ENCODE measurements around the gene MRPL10.

Gene MRPL10

DNA sequence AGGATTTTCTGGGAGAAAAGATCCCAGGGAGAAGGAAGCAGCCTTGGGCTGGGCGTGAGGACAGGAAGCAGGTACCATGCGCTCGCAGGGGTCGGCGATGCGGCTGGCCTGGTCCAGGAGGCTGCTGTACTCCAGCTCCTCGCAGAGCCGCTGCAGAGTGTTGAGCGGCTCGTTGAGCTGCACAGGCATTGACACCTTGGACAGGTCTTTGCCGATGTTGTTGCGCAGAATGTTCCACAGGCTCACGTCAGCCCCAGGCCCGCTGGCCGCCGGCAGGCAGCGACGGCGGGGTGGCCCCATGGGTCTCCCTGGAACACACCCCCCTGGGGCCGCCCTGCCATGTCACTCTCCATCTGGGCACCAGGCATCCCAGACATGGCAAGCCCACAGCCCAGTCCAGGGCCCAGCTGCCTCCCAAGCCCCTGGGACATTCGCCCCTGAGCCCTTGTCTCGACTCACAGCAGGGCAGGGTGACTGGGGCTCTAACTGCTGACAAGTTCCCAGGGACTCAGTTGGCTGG is 17.8 kb downstream of the MRPL10 start:
- no peak for DNase-seq

DNA sequence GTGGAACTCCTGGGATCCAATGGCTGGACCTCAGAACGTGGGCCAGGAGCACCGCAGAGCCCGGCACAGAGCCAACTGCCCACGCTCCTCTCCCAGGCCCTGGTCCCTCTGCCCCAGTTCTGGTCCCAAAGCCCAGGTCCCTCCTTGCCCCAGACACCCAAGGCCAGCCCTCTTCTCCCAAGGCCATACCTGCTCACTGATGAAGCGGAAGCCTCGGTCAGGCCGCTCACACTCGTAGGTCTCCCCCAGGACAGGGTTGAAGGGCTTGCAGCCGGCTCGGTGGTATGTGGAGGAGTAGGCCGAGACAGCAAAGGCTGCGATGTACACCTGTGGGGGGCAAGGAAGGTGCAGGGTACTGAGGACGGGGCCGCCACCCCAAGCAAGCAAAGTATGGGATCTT is 18.3 kb downstream of the MRPL10 start:
- no peak for DNase-seq

DNA sequence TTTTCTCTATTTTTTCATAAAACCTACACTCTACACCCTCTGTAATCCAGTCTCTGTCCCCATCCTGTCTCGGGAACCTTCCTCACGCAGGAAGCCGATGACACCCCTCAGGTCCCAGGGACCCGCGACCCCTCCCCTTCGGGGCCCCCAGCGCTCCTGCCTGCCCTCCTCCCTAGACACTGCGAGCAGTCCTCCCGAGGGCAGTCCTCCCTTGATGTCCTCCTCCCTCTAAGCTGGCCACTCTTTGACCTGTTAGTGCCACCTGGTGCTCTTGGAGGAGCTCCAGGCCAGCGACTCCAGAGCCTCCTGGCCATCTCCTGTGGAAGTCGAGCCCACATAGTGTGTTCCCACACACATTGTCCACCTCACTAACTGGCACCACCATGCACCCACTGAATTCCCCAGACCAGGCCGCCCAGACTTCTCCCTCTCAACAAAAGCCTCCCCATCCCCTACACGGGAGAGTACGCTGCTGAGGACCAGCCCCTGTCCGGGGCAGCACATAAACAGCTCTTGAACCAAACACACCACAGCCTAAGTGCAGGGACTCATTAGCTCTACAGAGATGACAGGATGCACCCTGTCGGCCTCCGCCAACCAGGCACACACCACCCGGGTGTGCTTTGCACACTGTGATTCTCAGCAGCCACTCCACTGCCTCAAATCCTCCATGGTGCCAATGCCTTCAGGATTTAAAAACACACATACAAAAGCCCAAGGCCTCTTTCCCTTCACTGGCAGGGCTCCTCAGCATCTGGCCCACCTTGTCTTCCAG is 19.0 kb downstream of the MRPL10 start:
- DNase-seq: no peak

GRCh38 chr17:47811709-47812108 is 19.6 kb downstream of the MRPL10 start:
- no peak for DNase-seq

- DNase-seq: no peak
These were observed 20.3 kb downstream of the MRPL10 start for GRCh38 chr17:47810901-47811635.

DNA sequence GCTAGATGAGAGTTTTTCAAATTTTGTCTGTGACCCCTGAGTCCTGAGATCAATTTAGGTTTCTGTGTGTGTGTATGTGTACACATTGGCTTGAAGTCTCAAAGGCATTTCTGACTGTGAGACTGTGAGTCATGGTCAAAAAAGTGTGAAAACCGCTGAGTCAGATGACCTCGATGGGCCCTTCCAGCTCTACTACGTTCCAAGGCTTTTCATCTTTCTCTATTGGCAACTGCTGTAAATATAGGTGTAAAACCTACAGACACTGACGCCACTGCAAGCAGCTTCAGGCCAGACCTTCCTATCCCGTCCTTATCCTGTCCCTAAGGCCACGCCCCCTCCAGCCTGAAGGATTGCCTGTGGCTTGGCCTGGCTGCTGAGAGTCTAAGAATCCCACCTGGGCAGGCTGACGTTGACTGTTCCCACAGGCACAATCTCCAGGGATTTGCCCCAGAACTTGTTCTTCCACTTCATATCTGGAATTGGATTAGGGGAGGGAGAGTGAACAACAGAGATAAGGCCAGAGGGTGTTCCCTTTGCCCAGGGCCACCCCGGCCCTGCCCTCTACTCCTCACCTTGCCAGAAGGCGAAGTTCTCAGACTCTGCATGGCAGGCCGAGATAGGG is 21.0 kb downstream of the MRPL10 start:
- no peak for DNase-seq

DNA sequence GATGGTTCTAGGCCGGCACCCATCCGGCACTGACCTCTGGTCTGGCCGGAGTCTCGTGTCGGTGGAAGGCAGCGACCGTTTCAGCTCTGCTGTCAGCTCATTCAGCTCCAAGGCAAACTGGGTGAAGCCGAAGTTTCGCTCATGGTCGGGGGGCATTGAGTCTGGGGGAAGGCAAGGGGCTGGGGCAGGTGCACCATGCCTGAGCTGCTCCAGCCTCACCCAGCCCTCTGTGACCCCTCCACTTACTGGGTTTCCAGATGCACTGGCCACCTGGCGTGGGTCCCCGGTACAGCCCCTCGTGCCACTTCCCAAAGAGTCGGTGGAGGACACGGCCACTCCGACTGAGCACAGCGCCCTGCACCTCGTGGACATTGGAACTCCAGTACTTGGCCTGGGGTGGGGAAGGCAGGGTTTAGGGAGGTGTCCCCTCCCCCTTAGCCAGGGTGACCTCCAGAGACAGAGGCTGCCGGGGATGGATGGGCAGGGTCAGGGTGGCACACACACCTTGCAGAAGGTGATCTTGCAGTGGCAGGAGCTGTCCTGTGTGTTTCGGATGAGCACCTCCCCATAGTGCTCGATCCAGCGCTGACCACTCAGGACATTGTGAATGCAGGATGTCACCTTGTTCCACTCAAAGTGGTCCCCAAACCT is 22.4 kb downstream of the MRPL10 start:
- DNase-seq: no peak

GRCh38 chr17:47808036-47808829 is 23.1 kb downstream of the MRPL10 start:
- no peak for DNase-seq

GRCh38 chr17:47807421-47807820 is 23.9 kb downstream of the MRPL10 start:
- DNase-seq: no peak

GRCh38 chr17:47806913-47807255 is 24.5 kb downstream of the MRPL10 start:
- DNase-seq: no peak

DNA sequence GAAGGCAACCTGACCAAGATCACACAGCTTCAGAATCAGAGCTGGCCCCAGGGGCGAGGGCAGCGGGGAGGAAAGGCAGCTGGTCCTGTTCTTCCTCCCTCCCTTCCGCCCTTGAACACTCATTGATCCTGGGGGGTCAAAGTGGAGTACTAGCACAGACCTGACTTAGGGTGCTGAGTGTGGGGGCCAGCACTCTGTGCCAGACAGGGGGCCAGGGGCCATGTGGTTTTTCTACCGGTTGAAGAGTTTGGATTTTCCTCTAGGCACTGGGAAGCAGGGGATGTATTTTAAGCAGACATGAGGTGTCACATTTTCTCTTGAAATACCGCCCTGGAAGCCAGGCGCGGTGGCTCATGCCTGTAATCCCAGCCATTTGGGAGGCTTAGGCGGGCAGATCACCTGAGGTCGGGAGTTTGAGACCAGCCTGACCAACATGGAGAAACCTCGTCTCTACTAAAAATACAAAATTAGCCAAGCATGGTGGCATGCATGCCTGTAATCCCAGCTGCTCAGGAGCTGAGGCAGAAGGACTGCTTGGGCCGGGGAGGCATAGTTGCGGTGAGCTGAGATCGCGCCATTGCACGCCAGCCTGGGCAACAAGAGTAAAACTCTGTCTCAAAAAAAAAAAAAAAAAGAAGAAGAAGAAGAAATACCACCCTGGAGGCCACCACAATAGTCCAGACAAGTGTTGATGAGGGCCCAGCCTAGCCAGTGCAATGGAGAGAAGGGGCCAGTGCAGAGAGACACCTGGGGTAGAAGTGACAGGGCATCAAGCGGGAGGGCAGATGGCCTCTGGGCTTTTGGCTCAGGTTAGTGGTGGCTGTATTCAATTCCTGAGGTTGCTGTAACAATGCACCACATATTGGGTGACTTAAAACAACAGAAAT is 25.1 kb downstream of the MRPL10 start:
- no peak for DNase-seq

GRCh38 chr17:47804461-47804860 is 26.9 kb downstream of the MRPL10 start:
- no peak for DNase-seq

DNA sequence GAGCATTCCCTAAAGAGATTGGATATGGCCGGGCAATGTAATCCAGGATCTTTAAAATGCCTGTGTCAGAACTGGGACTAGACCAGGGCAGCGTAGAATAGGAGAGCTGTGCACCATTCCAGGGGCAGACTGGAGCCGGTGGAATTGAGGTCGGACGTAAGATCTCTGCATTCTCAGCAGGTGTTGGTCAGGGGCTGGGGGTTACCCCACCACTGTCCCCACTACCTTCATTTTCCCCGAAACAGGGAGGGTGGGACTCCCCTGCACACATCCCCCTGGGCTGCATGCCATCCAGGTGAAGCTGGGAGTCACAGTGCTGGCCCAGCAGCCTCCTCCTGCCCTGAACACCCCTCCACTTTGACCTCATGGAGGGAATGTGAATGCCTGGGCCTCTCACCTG is 27.6 kb downstream of the MRPL10 start:
- no peak for DNase-seq

GRCh38 chr17:47803201-47803600 is 28.1 kb downstream of the MRPL10 start:
- no peak for DNase-seq

GRCh38 chr17:47802341-47803022 is 28.9 kb downstream of the MRPL10 start:
- DNase-seq: peak in 17 of 56 donors; percentile 2 to 39 (median 11)

- DNase-seq: no peak
These were observed 29.4 kb downstream of the MRPL10 start for GRCh38 chr17:47801906-47802305.

DNA sequence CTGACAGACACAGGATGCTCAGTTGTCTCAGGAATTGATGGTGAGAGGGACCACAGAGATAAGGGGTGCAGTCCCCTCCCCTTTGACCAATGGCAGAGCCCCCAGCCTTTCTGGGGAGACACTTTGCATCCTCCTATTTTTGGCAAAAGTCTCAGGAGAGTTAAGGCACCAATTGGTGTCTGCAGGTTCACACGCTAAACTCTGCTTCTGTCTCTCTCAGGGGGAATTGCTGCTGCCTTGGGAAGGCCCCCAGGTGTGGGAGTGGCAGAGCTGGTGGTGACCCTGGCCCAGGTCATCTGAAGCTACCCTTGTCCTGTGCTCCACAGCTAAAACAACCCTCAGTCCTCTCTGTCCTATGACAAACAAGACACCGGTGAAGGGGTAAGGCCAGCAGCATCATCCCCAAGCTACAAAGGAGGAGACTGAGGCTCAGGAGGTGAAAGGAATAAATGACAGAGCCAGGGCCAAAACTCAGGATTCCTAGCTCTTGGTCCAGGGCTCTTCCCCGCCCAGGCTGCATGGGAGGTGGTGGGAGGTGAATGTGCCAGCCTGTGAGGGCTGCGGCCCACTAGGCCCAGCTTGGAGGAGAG is 30.1 kb downstream of the MRPL10 start:
- no peak for DNase-seq

DNA sequence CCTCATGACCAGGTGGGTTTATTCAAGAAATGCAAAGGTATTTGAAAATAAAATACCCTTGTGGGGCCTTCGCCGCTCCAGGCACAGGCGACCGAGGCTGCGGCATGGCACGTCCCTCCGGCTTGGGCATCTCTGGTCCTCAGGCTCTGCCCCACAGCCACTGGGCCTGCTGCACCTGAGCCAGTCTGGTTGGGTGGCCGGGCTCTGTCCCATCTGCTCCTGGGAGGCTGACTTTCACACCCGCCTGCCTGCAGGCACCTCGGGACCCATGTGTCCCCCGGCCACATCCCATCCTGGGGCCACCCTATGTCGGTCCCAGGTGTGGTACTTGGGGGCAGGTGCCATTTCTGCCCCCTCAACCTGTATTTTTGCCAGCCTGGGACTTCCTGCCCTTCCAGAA is 30.7 kb downstream of the MRPL10 start:
- no peak for DNase-seq

GRCh38 chr17:47797797-47798196 is 33.5 kb downstream of the MRPL10 start:
- no peak for DNase-seq
